CD4-positive, alpha-beta T cell treated with Interleukin-6 for 4 hours (primary cell): Measurements from ENCODE around the gene SLC38A7.

Experiments
- DNase-seq: peaks from one replicate; pipeline ENCODE4 v3.0.0-alpha.2; 2020; ENCODE audit warnings: mixed read lengths

SLC38A7 gene

DNA sequence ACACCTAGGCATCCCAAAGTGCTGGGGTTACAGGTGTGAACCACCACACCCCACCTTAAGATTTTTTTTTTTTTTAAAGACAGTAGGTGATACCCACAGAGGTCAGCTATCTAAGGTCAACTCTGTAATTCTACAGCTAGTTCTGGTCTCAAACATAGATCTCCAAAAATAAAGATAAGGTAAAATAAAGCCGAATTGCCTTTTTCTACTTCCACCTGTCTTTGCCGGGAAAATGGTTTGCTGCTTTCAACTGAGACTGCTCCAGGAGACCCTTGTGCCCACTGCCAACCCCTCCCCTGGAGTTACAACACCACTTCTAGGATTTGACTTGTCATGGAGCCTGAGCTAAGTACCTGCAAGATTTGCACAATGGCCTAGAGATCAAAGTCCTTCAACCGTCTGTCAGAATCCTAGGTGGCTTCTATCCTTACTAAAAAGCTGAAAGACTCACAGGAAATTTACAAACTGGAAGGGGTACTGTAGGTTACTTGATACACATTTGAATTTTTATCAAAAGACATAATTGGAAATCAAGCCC, 50.2 kb downstream of the SLC38A7 start:
- DNase-seq = no peak

DNA sequence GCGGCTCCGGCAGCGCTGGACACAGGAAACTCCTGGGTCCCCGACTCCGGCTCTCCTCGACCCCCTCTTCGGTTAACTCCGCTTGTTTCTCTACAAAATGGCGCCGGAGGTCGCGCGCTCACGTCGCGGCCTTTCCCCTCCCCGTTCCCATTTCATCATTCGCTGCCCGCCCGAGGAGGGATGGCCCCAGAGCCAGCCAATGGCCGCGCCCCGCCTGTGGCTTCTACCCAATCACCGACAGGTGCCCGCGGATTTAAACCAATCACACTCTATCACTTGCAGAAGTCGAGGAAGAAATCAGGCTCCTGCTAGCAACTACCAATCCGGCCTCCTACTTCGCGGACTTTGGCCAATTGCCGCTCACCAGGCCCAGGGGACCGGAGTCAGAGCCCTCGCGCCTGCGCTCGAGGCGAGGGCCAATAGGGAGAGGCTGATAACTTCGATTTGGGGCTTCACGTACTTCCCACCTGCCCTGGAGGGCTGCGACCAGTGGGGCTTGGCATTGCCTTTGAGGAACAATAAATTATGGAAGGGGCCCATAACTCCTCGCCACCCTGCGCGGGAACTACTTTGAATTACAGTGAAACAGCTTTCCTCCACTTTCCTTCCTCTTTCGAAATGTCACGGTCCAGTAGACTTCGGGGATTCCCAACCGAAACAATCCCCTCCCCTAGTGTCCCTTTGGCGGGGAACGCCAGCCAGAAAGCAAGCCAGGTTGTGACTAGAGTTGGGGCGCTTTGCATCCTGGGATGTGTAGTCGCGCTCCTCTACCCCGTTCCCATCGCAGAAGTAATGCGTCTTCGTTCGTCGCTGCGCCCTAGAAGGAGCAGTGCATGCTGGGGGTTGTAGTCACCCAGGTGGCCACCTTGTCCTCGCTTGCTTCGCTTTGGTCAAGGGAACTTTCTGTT, 54.6 kb downstream of the SLC38A7 start, which contains the start of gene CNOT1:
Gene CNOT1 (minus strand): TSS at position 94 of the 908 bp plus-strand sequence. CDS start 30,489 bp downstream, outside the sequence.
- DNase-seq = peak; percentile 97

- peak; percentile 58 for DNase-seq
These were observed 55.5 kb downstream of the SLC38A7 start for GRCh38 chr16:58628845-58629732.

- no peak for DNase-seq
These were observed 60.4 kb downstream of the SLC38A7 start for GRCh38 chr16:58624209-58624608.

DNA sequence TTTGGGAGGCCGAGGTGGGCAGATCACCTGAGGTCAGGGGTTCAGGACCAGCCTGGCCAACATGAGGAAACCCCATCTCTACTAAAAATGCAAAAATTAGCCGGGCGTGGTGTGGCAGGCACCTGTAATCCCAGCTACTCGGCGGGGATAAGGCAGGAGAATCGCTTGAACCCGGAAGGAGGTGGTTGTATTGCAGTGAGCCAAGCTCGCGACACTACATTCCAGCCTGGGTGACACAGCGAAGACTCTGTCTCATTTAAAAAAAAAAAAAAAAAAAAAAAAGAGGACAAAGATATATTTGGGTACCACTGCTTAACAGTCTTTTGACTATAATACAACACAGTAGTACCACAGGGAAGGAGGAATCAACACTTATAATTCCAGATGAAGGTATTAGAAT, 64.2 kb downstream of the SLC38A7 start:
- no peak for DNase-seq

DNA sequence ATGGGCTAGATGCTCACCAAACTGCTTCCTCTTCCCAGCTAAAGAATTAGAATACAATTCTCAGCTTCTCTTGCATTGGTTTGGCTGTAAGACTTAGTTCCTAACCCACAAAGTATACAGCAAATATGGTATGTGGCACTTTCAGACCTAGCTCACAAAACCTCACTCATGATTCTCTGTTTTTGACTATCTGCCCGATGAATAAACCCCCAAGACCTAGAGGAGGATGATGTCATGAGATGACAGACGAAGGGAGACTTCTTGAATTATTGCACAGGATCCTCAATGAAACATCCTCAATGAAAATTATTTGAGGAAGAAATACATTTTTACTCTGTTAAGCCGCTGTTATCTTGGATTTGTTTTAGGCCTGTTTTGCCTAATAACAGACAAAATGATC, 69.3 kb downstream of the SLC38A7 start:
- DNase-seq = no peak
